SJSA1 (cell line): ENCODE results near the gene ATP6V1G1. TPM values are rescaled to one million over a fixed set of nuclear protein-coding genes. Genes with fewer than 3 reads are reported as not detected.

ENCODE experiments used
- DNase-seq, 2 experiments: peaks; one replicate each; pipeline ENCODE4 v3.0.0-alpha.2; 2015 to 2020; ENCODE audit warnings: low spot score in 2 of 2, low read depth in 1 of 2
- H3K27ac ChIP-seq: fragments of 250-450 bp; sonication (Bioruptor Pico); 2 replicates; pipeline ENCODE4 v1.5.1; 2020; ENCODE audit warnings: mild to moderate bottlenecking, moderate library complexity
- H3K27me3 ChIP-seq: fragments of 250-450 bp; sonication (Bioruptor Pico); replicated peaks from 2 replicates; pipeline ENCODE4 v1.5.1; 2020; ENCODE audit warnings: mild to moderate bottlenecking, moderate library complexity
- H3K36me3 ChIP-seq: fragments of 250-450 bp; sonication (Bioruptor Pico); 2 replicates; pipeline ENCODE4 v1.5.1; 2020; ENCODE audit warnings: mild to moderate bottlenecking
- H3K4me1 ChIP-seq: fragments of 250-450 bp; sonication (Bioruptor Pico); replicated peaks from 2 replicates; pipeline ENCODE4 v1.6.1; 2021; ENCODE audit warnings: mild to moderate bottlenecking
- H3K4me3 ChIP-seq: fragments of 250-450 bp; sonication (Bioruptor Pico); 2 replicates; pipeline ENCODE4 v1.5.1; 2020; ENCODE audit warnings: mild to moderate bottlenecking
- H3K9me3 ChIP-seq: fragments of 250-450 bp; sonication (Bioruptor Pico); replicated peaks from 2 replicates; pipeline ENCODE4 v1.5.1; 2020; ENCODE audit warnings: mild to moderate bottlenecking
- total RNA-seq: library from RNA; depleted of rRNA; stranded (reverse); fragments of >200 nt; shearing (Covaris generic); gene quantifications from 2 replicates; pipeline ENCODE4 v1.2.3, GENCODE V29; 2014; rRNA removed

Gene ATP6V1G1
- total RNA-seq, 1 experiment from 2014 or later = 212 TPM

DNA sequence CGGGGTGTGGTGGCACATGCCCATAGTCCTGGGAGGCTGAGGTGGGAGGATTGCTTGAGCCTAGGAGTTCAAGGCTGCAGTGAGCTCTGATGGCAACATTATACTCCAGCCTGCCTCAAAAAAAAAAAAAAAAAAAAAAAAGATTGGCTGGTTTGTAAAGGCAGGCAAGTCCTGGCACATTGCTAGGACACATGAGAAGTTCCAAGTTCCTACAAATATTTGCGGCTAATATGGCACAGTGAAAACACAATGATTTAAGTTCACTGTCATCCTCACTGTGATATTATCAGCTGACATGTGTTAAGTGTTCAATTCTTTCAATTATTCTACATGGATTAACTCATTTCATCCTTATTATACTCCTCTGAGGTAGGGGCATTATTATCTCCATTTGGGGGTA, 43.6 kb downstream of the ATP6V1G1 start:
- Histone ChIP-seq H3K4me1 (no peaks in the 10 kb centered on the region), H3K36me3 (no peaks in the 10 kb centered on the region), H3K27ac (no peak overlapping the region), H3K9me3 (no peaks in the 10 kb centered on the region), H3K27me3 (no peaks in the 10 kb centered on the region), H3K4me3 (no peak overlapping the region)
- DNase-seq = no peak

DNA sequence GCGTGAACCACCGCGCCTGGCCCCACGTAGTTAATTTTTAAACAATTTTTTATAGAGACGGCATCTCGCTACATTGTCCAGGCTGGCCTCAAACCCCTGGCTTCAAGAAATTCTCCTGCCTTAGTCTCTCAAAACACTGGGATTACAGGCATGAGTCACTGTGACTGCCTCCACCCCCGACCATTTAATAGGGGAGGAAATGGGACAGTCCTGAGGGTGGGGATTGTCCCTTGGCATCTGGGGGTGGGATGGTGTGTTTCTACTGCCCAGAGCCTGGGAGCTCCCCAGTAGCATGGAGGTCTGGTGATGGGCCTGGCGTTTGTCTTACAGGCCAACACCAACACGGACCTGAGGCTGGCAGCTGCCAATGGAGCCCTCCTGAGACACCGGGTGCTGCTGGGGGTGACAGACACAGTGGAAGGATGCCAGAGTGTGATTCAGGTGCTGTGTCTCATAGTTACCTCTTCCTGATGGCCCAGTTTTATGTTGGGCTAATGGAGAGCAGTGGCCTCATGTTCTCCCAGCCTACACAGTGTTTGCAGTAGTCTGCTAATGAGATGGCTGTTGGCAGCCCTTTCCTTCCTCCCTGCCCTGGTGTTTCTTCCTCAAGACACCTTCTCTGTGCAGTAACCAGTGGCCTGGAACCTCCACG, 46.0 kb downstream of the ATP6V1G1 start:
- H3K4me1 ChIP-seq = no peaks in the 10 kb centered on the region
- H3K36me3 ChIP-seq = no peaks in the 10 kb centered on the region
- no peaks in the 10 kb centered on the region for H3K27me3 ChIP-seq
- H3K27ac ChIP-seq = no peak overlapping the region
- no peaks in the 10 kb centered on the region for H3K9me3 ChIP-seq
- DNase-seq = no peak
- H3K4me3 ChIP-seq = no peak overlapping the region

DNA sequence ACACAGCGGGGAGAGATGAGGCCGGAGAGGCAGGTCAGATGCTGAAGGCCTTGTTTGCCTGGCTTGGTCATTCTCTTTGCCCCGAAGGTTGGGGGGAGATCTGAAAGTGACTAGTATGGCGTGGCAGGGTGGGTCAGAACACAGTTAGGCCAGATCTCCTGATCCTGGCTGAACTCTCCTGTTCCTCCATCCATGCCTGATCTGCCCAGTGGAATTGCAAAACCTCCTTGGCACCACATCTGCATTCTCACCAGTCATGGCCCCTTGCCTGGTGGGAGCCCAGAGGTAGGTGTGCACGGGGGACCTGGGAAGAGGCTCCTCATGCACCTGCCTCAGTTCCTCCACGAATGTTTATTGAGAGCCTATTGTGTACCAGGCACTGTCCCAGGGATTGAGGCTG, 46.8 kb downstream of the ATP6V1G1 start:
- H3K9me3 ChIP-seq = no peaks in the 10 kb centered on the region
- no peak for DNase-seq
- H3K4me3 ChIP-seq = no peak overlapping the region
- no peak overlapping the region for H3K27ac ChIP-seq
- H3K36me3 ChIP-seq = no peaks in the 10 kb centered on the region
- H3K4me1 ChIP-seq = no peaks in the 10 kb centered on the region
- no peaks in the 10 kb centered on the region for H3K27me3 ChIP-seq

DNA sequence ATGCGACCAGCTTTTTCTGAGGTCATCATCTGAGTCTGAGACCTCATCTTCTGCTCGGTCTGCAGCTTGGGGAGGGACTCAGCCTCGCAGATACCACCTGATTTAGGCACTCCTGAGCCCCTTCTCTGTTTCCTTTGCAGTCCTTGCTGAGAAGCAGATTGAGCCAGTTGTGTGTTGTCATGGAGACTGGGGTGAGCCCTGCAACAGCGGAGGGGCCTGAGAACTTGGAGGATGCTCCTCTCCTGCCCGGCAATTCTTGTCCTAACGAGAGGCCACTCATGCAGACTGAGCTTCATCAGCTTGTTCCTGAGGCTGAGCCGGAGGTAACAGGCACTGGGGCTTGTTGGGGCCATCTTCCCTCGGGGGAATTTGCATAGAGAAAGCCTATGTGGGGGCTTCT, 50.8 kb downstream of the ATP6V1G1 start:
- H3K27me3 ChIP-seq = no peaks in the 10 kb centered on the region
- no peak for DNase-seq
- H3K9me3 ChIP-seq = no peaks in the 10 kb centered on the region
- H3K36me3 ChIP-seq = 0 out of 2 replicates have a peak, but pooled peaks cover 2% of the 10 kb centered on the region
- H3K27ac ChIP-seq = no peak overlapping the region
- no peak overlapping the region for H3K4me3 ChIP-seq
- no peaks in the 10 kb centered on the region for H3K4me1 ChIP-seq

DNA sequence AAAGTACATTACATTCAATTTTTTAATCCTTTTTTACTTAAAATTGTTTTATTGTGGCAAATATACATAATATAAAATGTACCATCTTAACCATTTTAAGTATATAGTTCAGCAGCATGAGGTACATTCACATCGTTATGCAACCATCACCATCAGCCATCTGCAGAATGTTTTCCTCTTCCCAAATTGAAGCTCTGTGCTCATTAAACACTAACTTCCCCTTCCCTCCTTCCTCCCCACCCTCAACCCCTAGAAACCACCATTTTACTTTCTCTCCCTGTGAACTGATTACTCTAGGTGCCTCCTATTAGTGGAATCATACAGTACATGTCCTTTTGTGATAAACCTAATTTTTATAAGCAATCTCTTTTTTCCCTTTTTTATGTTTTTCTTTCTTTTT, 54.4 kb downstream of the ATP6V1G1 start:
- Histone ChIP-seq H3K27me3 (no peaks in the 10 kb centered on the region), H3K4me1 (no peaks in the 10 kb centered on the region), H3K4me3 (no peak overlapping the region), H3K9me3 (no peaks in the 10 kb centered on the region), H3K27ac (no peak overlapping the region), H3K36me3 (0 out of 2 replicates have a peak, but pooled peaks cover 8% of the 10 kb centered on the region)
- no peak for DNase-seq

DNA sequence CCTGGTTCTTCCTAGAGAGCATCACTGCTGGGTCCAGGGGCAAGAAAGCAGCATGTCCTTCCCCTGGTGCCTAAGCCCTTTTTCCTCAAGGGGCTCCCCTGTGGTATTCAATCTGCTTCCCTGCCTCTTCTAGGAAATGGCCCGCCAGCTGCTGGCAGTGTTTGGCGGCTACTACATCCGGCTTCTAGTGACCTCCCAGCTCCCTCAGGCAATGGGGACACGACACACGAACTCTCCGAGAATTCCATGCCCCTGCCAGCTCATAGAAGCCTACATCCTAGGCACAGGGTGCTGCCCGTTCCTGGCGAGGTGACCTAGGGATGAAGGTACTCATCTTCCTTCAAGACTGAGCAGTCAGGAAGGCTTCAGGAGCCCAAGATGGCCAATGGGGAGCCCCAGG, 55.4 kb downstream of the ATP6V1G1 start:
- H3K9me3 ChIP-seq = no peaks in the 10 kb centered on the region
- H3K27me3 ChIP-seq = no peaks in the 10 kb centered on the region
- no peak for DNase-seq
- H3K4me1 ChIP-seq = no peaks in the 10 kb centered on the region
- H3K36me3 ChIP-seq = 0 out of 2 replicates have a peak, but pooled peaks cover 8% of the 10 kb centered on the region
- no peak overlapping the region for H3K27ac ChIP-seq
- H3K4me3 ChIP-seq = no peak overlapping the region

DNA sequence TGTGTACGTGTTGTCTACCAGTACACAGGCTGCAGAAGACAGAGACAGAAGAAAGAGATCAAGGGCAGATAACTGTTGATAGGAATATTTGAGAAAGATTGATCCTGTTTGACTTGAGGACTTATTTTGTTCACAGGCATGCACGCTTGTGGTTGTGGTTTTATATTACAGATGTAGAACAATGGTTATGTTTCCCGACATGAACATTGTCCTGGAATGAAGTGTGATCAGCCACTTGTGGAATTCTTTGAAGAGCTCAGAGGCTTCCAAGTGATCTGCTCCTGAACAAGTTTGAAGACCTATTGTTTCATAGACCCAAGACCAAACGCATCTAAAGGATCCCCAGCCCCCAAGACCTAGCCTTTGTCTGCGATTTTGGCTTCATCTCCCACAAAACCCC, 56.3 kb downstream of the ATP6V1G1 start:
- H3K4me3 ChIP-seq = no peak overlapping the region
- H3K9me3 ChIP-seq = no peaks in the 10 kb centered on the region
- no peak overlapping the region for H3K27ac ChIP-seq
- no peaks in the 10 kb centered on the region for H3K4me1 ChIP-seq
- H3K27me3 ChIP-seq = no peaks in the 10 kb centered on the region
- H3K36me3 ChIP-seq = 0 out of 2 replicates have a peak, but pooled peaks cover 8% of the 10 kb centered on the region
- no peak for DNase-seq

Other genes with a start within 250 kb of the ATP6V1G1 start
- 0.47 and 4.8 TPM in 2 replicates for gene AKNA, start 199.8 kb upstream of the ATP6V1G1 start, total RNA-seq
- gene WHRN, start 82.3 kb upstream of the ATP6V1G1 start, total RNA-seq = 0.50 and 1.4 TPM in 2 replicates
- 3.6 and 4.4 TPM in 2 replicates for gene TMEM268, start 23.5 kb downstream of the ATP6V1G1 start, total RNA-seq
- gene TEX53, start 70.0 kb downstream of the ATP6V1G1 start, total RNA-seq = not detected in 2 replicates
- gene TEX48, start 94.4 kb downstream of the ATP6V1G1 start, total RNA-seq = not detected in 2 replicates
- gene TNFSF15, start 218.3 kb downstream of the ATP6V1G1 start, total RNA-seq = not detected in 2 replicates